D721Med (cell line): ENCODE data around the gene TMEM201.
A peak's percentile ranks its signal among the peaks of the same experiment; 100 is the strongest.
"Not testable (repeated sequence)": the region's sequence is repeated elsewhere in the genome, so short reads cannot be mapped to it uniquely, and the experiment has no call there.

ENCODE experiments used
- DNase-seq: peaks from one replicate; pipeline ENCODE4 v3.0.0; 2011; ENCODE audit warnings: low spot score; ENCODE audit not compliant: insufficient read length
- FAIRE-seq: peaks from 2 replicates; lab custom pipeline; 2011; peaks lifted over from hg19 to GRCh38; lab: Jason Lieb, UNC
- CTCF ChIP-seq: IDR thresholded peaks from 2 replicates; pipeline ENCODE4 v1.5.1; 2012; ENCODE audit warnings: mild to moderate bottlenecking, control low read depth; ENCODE audit not compliant: insufficient read depth; ENCODE audit errors: missing control alignments

TMEM201 gene

GRCh38 chr1:9612871-9613624 is 24.3 kb downstream of the TMEM201 start:
- no peak for TF ChIP-seq CTCF
- DNase-seq = no peak
- no peak for FAIRE-seq

- no peak for TF ChIP-seq CTCF
- DNase-seq (no peak), FAIRE-seq (no peak)
These were observed 25.1 kb downstream of the TMEM201 start for GRCh38 chr1:9613625-9614299.

- FAIRE-seq (no peak), DNase-seq (no peak)
- peak; percentile 42 for TF ChIP-seq CTCF
These were observed 26.8 kb downstream of the TMEM201 start for GRCh38 chr1:9615316-9616063.

DNA sequence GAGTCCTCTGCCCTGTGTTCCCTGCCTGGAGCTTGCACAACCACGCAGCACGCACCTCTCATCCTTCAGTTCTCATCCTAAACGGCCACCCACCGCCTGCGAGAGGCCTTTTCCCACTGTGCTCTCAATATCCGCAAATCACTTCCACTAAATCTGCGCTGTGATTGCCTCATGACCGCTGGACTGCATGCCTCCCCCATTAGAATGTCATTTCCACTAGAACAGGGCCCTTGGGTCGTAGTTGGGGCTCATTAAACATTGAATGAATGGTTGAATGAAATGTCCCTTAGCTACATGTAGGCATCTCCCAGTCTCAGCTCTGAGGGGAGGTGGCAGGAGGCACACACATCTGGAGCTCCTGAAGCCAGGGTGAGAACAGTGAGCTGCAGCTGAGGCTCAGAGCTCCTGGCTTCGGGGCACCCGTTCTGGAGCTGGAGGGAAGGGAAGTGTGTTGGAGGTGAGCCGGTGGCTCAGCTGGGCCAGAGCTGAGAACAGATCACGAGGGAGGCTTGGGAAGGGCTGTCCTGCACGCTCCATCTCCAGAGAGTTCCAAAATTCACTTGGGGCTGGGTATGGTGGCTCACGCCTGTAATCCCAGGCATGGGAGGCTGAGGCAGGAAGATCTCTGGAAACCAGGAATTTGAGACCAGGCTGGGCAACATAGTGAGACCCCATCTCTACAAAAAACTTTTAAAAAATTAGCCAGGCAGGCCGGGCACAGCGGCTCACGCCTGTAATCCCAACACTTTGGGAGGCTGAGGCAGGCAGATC is 30.4 kb downstream of the TMEM201 start:
- no peak for TF ChIP-seq CTCF
- DNase-seq = no peak
- FAIRE-seq = no peak

GRCh38 chr1:9621032-9621431 is 32.3 kb downstream of the TMEM201 start:
- FAIRE-seq (no peak), DNase-seq (no peak)
- no peak for TF ChIP-seq CTCF

- no peak for DNase-seq
- FAIRE-seq = no peak
- no peak for TF ChIP-seq CTCF
These were observed 35.4 kb downstream of the TMEM201 start for GRCh38 chr1:9624081-9624480.

DNA sequence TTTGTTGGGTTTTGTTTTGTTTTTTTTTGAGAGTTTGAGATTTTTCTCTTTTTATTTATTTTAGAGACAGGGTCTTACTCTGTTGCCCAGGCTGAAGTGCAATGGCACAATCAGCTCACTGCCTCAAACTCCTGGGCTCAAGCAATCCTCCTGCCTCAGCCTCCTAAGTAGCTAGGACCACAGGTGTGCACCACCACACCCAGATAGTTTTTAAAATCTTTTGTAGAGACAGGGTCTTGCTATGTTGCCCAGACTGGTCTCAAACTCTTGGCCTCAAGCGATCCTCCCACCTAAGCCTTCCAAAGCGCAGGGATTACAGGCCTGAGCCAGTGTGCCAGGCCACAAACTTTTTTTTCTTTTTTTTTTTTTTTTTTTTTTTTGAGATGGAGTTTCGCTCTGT is 36.3 kb downstream of the TMEM201 start:
- FAIRE-seq, DNase-seq: not testable (repeated sequence)
